WTC11 (cell line): ENCODE results near the gene MTUS2. TPM values are rescaled to one million over a fixed set of nuclear protein-coding genes. Genes with fewer than 3 reads are reported as not detected.

Experiments used
- ATAC-seq: fragments of 200-7000 bp; cut with Tn5 transposase; 2 replicates; pipeline ENCODE4 v1.10.0; 2021; ENCODE audit warnings: mild to moderate bottlenecking, moderate library complexity
- CTCF ChIA-PET: fragments of 300-600 bp; sonication (Branson Sonifier 250); formaldehyde crosslinking; loops from one replicate; lab custom pipeline; 2021; ENCODE audit warnings: antibody characterized with exemption; lab: Charles Lee
- POLR2A ChIA-PET: fragments of 350-600 bp; sonication (Branson Sonifier 250); formaldehyde crosslinking; loops from one replicate; lab custom pipeline; 2021; ENCODE audit warnings: antibody characterized with exemption; lab: Charles Lee
- DNase-seq: peaks from one replicate; pipeline ENCODE4 v3.0.0; 2021; ENCODE audit warnings: low spot score
- H3K27ac Mint-ChIP-seq: 2 replicates; pipeline ENCODE4 v1.8.0; 2021; ENCODE audit warnings: mixed read lengths
- H3K27me3 Mint-ChIP-seq: 2 replicates; pipeline ENCODE4 v1.8.0; 2021; ENCODE audit warnings: low read depth, mild to moderate bottlenecking, moderate library complexity, mixed read lengths
- H3K36me3 Mint-ChIP-seq: 2 replicates; pipeline ENCODE4 v1.8.0; 2021; ENCODE audit warnings: mixed read lengths
- H3K4me1 Mint-ChIP-seq: 2 replicates; pipeline ENCODE4 v1.8.0; 2022; ENCODE audit warnings: mixed read lengths
- H3K4me3 Mint-ChIP-seq: 2 replicates; pipeline ENCODE4 v1.8.0; 2021; ENCODE audit warnings: mild to moderate bottlenecking, moderate library complexity, mixed read lengths
- H3K9me3 Mint-ChIP-seq: 2 replicates; pipeline ENCODE4 v1.8.0; 2021; ENCODE audit warnings: mixed read lengths
- ATF1 ChIP-seq: sonication (generic); formaldehyde crosslinking; IDR thresholded peaks from 2 replicates; pipeline ENCODE4 v1.8.1; 2023; ENCODE audit warnings: mild to moderate bottlenecking, moderate library complexity, missing genetic modification reagents
- CREB1 ChIP-seq: sonication (generic); formaldehyde crosslinking; IDR thresholded peaks from 2 replicates; pipeline ENCODE4 v1.8.0; 2023; ENCODE audit warnings: mild to moderate bottlenecking, missing genetic modification reagents
- ELF4 ChIP-seq: sonication (generic); formaldehyde crosslinking; IDR thresholded peaks from 2 replicates; pipeline ENCODE4 v1.8.1; 2022; ENCODE audit warnings: low read depth, mild to moderate bottlenecking, moderate library complexity, missing genetic modification reagents
- FOXP1 ChIP-seq: sonication (generic); formaldehyde crosslinking; IDR thresholded peaks from 2 replicates; pipeline ENCODE4 v1.8.0; 2022; ENCODE audit warnings: missing genetic modification reagents, mild to moderate bottlenecking, moderate library complexity, borderline replicate concordance
- GABPB1 ChIP-seq: sonication (generic); formaldehyde crosslinking; IDR thresholded peaks from 2 replicates; pipeline ENCODE4 v1.8.1; 2023; ENCODE audit warnings: mild to moderate bottlenecking, missing genetic modification reagents
- GRHL2 ChIP-seq: fragments of 250-450 bp; sonication (Bioruptor Pico); IDR thresholded peaks from 2 replicates; pipeline ENCODE4 v1.8.0; 2022; ENCODE audit warnings: mild to moderate bottlenecking, moderate library complexity; ENCODE audit not compliant: insufficient replicate concordance, severe bottlenecking
- MXD4 ChIP-seq: fragments of 250-450 bp; sonication (Bioruptor Pico); IDR thresholded peaks from 2 replicates; pipeline ENCODE4 v1.8.0; 2021; ENCODE audit warnings: mild to moderate bottlenecking, moderate library complexity, borderline replicate concordance
- NFYB ChIP-seq: sonication (generic); formaldehyde crosslinking; conservative IDR thresholded peaks from 2 replicates; pipeline ENCODE4 v1.8.0; 2022; ENCODE audit warnings: low read depth, missing genetic modification reagents
- PRRX2 ChIP-seq: fragments of 250-450 bp; sonication (Bioruptor Pico); IDR thresholded peaks from 2 replicates; pipeline ENCODE4 v1.8.0; 2021; ENCODE audit warnings: mild to moderate bottlenecking
- SMAD3 ChIP-seq: sonication (generic); formaldehyde crosslinking; IDR thresholded peaks from 2 replicates; pipeline ENCODE4 v1.8.0; 2022; ENCODE audit warnings: missing genetic modification reagents, mild to moderate bottlenecking, borderline replicate concordance
- ZNF232 ChIP-seq: sonication (generic); formaldehyde crosslinking; IDR thresholded peaks from 2 replicates; pipeline ENCODE4 v1.8.0; 2022; ENCODE audit warnings: mild to moderate bottlenecking, missing genetic modification reagents
- ZNF423 ChIP-seq: fragments of 250-450 bp; sonication (Bioruptor Pico); IDR thresholded peaks from 2 replicates; pipeline ENCODE4 v2.1.2; 2022; ENCODE audit warnings: mild to moderate bottlenecking, moderate library complexity
- ZNF425 ChIP-seq: fragments of 250-450 bp; sonication (Bioruptor Pico); conservative IDR thresholded peaks from 2 replicates; pipeline ENCODE4 v1.9.0; 2021; ENCODE audit warnings: mild to moderate bottlenecking
- ZNF532 ChIP-seq: fragments of 250-450 bp; sonication (Bioruptor Pico); IDR thresholded peaks from 2 replicates; pipeline ENCODE4 v1.9.0; 2021; ENCODE audit warnings: mild to moderate bottlenecking, borderline replicate concordance
- total RNA-seq: library from RNA; stranded (reverse); gene quantifications from 3 replicates; pipeline ENCODE4 v1.2.3, GENCODE V29; 2021
- TF ChIP-seq, protein P1 (sequence below): fragments of 250-450 bp; sonication (Bioruptor Pico); IDR thresholded peaks from 2 replicates; pipeline ENCODE4 v1.8.0; 2021; ENCODE audit warnings: mild to moderate bottlenecking
- TF ChIP-seq, protein P2 (sequence below): fragments of 250-450 bp; sonication (Bioruptor Pico); IDR thresholded peaks from 2 replicates; pipeline ENCODE4 v1.9.0; 2021; ENCODE audit warnings: mild to moderate bottlenecking

MTUS2 gene
- total RNA-seq, 1 experiment from 2014 or later, result 0.22 TPM

- POLR2A ChIA-PET, result no interaction called here
- H3K4me1 Mint-ChIP-seq, result no peaks in the 10 kb centered on the region; the same call in 1 of the 2 replicates
- no peak for TF ChIP-seq MXD4 (CRISPR knock-in tag)
- no peak for TF ChIP-seq ZNF425 (CRISPR knock-in tag)
- TF ChIP-seq ZNF532 (CRISPR knock-in tag), result no peak
- TF ChIP-seq, protein P1, sequence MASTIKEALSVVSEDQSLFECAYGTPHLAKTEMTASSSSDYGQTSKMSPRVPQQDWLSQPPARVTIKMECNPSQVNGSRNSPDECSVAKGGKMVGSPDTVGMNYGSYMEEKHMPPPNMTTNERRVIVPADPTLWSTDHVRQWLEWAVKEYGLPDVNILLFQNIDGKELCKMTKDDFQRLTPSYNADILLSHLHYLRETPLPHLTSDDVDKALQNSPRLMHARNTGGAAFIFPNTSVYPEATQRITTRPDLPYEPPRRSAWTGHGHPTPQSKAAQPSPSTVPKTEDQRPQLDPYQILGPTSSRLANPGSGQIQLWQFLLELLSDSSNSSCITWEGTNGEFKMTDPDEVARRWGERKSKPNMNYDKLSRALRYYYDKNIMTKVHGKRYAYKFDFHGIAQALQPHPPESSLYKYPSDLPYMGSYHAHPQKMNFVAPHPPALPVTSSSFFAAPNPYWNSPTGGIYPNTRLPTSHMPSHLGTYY (CRISPR knock-in tag), result no peak
- no peak for TF ChIP-seq FOXP1 (CRISPR knock-in tag)
- no peak for TF ChIP-seq GRHL2 (CRISPR knock-in tag)
- DNase-seq (no peak), ATAC-seq (no peak)
- H3K27ac Mint-ChIP-seq, result no peak overlapping the region
- CTCF ChIA-PET, result no interaction called here
- H3K36me3 Mint-ChIP-seq, result no peaks in the 10 kb centered on the region
- no peaks in the 10 kb centered on the region; the same call in 1 of the 2 replicates for H3K27me3 Mint-ChIP-seq
- no peak overlapping the region for H3K4me3 Mint-ChIP-seq
- H3K9me3 Mint-ChIP-seq, result no peaks in the 10 kb centered on the region
Measured at GRCh38 chr13:29315847-29316246, 495.7 kb downstream of the MTUS2 start.

GRCh38 chr13:29317828-29318227 is 497.7 kb downstream of the MTUS2 start:
- H3K27ac Mint-ChIP-seq, result no peak overlapping the region; the same call in 1 of the 2 replicates
- DNase-seq, result no peak
- H3K4me1 Mint-ChIP-seq, result no peaks in the 10 kb centered on the region; the same call in 1 of the 2 replicates
- no peak overlapping the region for H3K4me3 Mint-ChIP-seq
- no peak for TF ChIP-seq ATF1 (CRISPR knock-in tag)
- TF ChIP-seq SMAD3 (CRISPR knock-in tag), result no peak
- no peak for TF ChIP-seq ZNF232
- no peak for TF ChIP-seq PRRX2 (CRISPR knock-in tag)
- no peak for TF ChIP-seq ELF4 (CRISPR knock-in tag)
- H3K27me3 Mint-ChIP-seq, result no peaks in the 10 kb centered on the region; the same call in 1 of the 2 replicates
- ATAC-seq, result no peak
- H3K36me3 Mint-ChIP-seq, result no peaks in the 10 kb centered on the region
- ChIA-PET POLR2A (no interaction called here), CTCF (interaction anchor here (2.2 kb wide), 1 partner anchor 498 kb away, joined by 8 read pairs; the partner anchor contains the start of gene MTUS2)
- H3K9me3 Mint-ChIP-seq, result peaks cover 9% of the 10 kb centered on the region

DNA sequence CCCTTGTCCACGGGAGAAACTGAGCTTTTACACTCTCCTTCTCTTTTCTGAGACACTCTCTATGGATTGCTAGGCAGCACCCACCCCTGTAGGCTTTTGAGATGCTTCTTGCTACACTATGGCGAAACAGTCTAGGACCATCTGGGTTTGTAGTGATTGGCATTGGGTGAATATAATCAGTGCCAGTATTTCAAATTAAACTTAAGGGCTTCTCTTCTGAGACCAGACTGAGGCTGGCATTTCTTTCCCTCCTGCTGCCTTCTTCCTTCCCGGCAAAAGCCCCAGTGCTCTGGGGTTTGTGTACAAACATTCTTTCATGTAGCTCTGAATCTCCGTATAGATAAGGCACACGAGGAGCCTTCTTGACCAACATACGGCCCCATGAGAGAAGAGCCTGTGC is 498.6 kb downstream of the MTUS2 start:
- no peak for ATAC-seq
- POLR2A ChIA-PET, result no interaction called here

More for the DNA sequence above, 498.6 kb downstream of the MTUS2 start:
- peaks cover 9% of the 10 kb centered on the region for H3K9me3 Mint-ChIP-seq
- no peaks in the 10 kb centered on the region; the same call in 1 of the 2 replicates for H3K27me3 Mint-ChIP-seq
- H3K36me3 Mint-ChIP-seq, result no peaks in the 10 kb centered on the region
- TF ChIP-seq, protein P2, sequence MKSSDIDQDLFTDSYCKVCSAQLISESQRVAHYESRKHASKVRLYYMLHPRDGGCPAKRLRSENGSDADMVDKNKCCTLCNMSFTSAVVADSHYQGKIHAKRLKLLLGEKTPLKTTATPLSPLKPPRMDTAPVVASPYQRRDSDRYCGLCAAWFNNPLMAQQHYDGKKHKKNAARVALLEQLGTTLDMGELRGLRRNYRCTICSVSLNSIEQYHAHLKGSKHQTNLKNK (CRISPR knock-in tag), result no peak
- TF ChIP-seq GABPB1, result no peak
- no peak for TF ChIP-seq CREB1 (CRISPR knock-in tag)
- no peak for TF ChIP-seq ZNF423 (CRISPR knock-in tag)
- TF ChIP-seq NFYB (CRISPR knock-in tag), result no peak
- H3K27ac Mint-ChIP-seq, result no peak overlapping the region
- no peaks in the 10 kb centered on the region; the same call in 1 of the 2 replicates for H3K4me1 Mint-ChIP-seq
- no peak for DNase-seq
- no peak overlapping the region for H3K4me3 Mint-ChIP-seq
- CTCF ChIA-PET, result interaction anchor here (0.6 to 2.2 kb wide), 18 partner anchors 9 to 522 kb away, joined by 3 to 13 read pairs (median 4); partner anchors contain the start of gene MTUS2
